Measurements from ENCODE around the gene TMPRSS4.
A peak's percentile ranks its signal among the peaks of the same experiment; 100 is the strongest.
"Not testable (repeated sequence)": the region's sequence is repeated elsewhere in the genome, so short reads cannot be mapped to it uniquely, and the experiment has no call there.

TMPRSS4 gene

DNA sequence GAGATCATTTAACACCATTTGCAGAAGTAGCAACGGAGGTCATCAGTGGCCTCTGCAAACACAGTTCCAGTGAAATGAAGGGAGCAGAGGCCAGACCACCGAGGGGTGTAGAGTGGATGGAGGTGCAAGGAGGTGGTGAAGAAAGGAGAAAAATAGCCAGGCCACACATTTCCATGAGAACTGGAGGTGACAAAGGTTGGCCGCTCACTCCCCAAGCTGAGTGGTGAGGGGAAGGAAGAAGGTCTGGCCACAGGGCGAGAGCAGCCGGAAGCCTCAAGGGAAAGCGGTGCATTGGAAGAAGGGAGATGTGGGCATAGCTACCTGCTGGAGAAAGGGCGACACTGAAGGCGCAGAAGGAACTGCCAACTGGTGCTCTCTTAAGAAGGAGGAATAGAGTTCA is 20.1 kb upstream of the TMPRSS4 start:
- no peak for ATAC-seq
- no peak for DNase-seq

DNA sequence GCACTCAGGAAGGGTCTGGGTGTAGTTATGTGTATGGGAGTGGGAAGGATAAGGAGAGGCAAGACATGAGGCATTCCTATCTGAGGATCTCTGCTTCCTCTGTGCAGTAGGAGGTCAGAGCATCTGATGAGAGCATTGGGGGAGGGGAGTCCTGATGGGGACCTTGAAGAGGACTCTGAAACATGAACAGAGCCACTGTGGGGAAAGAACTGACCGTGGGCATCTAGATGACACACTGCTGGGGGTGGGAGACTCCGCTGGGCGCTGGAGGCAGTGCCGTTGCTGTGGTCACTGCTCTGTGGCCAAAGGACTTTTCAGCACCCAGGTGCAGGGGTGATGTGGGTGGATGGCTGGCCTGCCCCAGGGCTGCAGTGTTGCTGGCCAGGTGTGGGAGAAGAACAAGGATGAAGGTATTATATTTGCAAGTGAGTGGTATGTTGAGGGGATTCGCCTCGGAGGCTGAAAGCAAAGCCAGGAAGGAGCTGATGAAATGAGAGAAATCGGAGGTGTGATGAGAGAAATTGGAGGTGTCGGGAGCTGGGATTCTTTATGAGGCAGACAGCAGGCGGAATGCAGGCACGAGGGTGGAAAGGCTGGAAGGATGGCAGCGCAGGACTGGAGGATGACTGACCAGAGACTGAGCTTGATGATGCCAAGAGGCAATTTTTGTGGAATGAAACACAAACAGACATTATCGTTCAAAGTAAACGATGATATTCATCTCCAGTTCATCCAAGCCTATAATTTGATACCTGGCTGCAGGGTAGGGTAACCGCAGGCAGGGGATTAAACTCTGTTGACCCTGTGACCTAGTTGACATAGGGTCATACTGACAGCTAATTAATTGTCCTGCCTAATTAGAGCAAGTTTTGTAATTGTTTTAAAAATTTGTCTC is 19.4 kb upstream of the TMPRSS4 start:
- no peak for DNase-seq
- no peak for ATAC-seq

DNA sequence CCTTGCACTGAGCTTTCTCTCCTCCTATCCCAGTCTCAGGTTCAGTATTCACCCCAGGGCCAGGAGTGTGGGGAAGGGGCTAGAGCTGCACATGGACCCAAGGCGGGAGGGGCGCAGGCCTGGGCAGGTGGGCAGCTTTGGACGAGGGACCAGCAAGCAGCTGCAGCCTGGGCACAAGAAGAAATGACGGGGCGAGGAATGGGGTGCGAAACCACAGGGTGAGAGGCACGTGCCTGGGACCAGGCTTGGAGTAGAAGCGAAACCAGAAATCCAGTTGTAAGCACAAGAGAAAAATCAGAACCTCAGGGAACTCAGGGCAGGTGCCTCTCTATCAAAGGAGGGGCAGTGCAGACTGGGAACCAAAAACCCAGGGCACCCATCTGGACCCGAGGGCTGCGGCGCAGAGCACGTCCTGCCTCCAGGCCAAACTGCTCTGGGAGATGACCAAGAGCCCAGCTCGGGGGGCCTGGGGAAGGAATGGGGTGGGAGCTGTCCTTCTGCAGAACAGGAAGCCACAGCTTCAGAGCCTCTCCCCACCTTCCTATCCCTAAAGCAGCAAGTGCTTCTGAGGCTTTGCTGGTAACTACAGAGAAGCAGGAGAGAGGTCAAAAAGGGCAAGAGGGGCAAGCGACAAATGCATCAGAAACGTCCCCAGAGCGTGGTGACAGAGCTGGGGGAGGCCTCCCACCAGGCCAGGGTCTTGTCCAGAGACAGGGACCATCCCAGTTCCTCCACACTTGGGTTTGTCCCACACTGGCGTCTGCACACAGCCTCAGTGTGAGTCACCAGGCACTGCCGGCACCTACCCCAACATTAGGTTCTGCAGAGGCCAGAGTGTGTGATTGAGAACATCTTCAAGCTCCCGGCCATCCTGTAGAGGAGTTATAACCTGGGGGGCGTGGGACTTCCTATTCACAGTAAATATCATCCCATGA is 18.3 kb upstream of the TMPRSS4 start:
- ATAC-seq, result no peak
- DNase-seq, result no peak

DNA sequence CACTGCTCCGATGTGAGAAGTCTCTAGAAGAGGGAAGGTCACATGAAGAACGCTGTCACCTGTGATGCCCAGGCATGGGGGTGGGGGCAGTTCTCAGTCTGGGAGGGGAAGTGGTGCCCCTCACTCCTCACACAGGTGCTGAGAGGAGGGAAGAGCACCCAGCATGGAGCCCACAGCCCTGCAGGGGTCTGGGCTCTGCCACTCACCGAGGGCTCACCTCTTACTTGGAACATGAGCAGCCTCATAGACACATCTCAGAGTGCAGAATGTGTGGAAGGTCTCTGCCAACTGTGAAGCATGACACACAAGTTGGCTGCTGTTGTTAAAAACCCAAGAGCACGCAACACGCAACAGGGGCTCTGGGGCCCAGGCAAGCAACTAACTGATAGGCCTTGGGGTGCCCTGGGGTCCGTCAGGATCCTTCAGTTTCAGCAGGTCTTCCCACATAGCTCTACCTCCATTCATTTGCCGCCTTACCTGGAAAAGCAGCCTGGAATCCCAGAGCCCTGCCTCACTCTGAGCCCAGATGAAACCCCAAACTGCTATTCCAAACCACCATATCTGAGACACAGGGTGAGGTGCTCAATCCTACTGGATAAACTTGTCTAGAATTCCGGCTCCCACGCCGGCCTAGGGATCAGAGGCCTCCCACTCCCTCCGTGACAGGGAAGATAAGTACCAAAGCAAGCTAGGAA is 17.5 kb upstream of the TMPRSS4 start:
- no peak for DNase-seq
- no peak for ATAC-seq

DNA sequence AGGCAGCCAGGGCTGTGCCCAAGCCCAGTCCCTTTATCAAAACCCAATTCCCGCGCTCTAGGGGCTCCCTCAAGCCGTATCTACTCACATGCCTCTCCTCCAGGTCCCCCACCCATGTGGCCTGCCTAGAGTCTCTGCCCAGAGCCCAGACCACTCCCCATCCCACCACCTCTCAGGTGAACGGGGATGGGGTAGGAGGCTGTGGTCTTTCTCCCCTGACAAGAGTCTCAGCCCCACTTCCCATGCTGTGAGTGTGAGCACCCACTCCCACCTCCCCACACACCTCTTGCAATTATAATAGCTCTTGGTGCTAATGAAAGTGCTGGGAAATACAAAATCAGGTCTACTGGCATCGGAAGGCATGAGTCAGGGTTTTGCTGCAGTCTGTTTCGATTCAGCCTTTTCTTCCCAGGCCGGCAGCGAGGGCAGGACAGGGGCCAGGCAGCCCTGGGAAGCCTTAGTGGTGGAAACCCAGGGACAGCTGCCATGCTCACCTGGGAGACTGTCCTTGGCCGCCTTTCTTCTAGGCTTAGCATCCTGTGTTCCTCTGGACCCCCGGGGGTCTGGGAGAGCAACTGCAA is 16.7 kb upstream of the TMPRSS4 start:
- DNase-seq, result no peak
- ATAC-seq, result no peak

DNA sequence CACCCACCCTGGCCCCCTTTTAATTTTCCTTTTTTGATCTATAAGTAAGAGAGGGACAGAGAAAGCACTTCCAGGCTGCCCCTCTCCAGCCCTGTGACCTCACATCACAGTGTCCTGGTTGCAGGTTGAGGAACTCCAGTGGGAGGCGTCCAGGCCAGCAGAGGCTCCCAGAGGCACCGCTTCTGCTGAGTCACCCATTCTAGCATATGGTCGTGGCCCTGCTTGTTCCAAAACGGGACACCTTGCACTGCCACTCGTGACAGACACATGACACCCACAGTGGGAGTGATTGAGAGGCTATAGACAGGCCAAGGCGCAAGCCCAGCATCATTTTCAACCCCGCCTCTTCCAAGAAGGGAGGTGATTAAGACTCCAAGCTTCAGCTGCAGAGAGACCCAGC is 16.0 kb upstream of the TMPRSS4 start:
- DNase-seq (no peak), ATAC-seq (no peak)

DNA sequence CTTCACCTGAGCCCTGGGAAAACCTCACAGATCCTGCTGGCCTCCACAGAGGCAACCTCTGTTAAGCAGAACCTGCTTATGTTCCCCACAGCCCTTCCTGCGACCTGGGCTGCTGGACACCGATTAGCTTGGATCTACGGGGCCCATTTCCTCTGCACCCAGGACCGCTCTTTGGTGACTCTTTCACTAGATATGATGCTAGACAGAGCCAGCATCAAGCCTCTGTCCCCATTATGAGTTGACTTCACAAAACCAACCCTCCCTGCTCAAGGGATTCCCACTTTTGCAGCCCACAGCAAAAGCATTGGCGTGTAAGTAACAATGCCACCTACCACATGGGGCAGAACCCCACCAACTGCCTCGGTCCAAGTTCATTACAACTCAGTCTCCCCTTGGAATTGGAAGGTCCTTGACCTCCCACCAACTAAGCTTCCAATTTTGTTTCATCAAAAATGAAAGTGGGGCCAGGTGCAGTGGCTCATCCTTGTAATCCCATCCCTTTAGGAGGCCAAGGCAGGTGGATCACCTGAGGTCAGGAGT is 15.2 kb upstream of the TMPRSS4 start:
- ATAC-seq (no peak), DNase-seq (no peak)

DNA sequence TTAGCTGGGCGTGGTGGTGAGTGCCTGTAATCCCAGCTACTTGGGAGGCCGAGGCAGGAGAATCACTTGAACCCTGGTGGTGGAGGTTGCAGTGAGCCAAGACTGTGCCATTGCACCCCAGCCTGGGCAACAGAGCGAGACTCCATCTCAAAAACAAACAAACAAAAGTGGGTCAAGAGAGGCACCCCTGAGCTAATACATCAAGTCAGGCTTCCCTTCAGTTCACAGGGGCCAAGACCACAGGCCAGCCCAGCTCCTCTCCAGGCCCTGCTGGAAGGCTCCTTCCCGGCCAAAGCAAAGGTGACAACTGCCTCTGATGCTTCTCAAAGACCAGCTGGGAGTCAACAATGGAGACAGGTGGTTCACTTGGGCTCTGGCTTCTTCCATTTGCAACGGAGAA is 14.7 kb upstream of the TMPRSS4 start:
- ATAC-seq, DNase-seq: not testable (repeated sequence)

DNA sequence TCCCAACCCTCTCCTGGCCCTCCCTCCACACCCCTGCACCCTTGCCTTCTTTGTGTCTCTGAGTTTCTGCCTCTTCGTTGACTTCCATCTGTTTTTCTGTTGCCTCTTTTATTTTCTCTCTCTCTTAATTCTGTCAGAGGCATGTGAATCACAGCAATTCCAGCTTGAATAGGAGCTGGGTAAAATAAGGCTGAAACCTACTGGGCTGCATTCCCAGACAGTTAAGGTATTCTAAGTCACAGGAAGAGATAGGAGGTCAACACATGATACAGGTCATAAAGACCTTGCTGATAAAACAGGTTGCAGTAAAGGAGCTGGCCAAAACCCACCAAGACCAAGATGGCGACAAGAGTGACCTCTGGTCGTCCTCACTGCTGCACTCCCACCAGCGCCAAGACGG is 14.2 kb upstream of the TMPRSS4 start:
- not testable (repeated sequence) for ATAC-seq, DNase-seq

DNA sequence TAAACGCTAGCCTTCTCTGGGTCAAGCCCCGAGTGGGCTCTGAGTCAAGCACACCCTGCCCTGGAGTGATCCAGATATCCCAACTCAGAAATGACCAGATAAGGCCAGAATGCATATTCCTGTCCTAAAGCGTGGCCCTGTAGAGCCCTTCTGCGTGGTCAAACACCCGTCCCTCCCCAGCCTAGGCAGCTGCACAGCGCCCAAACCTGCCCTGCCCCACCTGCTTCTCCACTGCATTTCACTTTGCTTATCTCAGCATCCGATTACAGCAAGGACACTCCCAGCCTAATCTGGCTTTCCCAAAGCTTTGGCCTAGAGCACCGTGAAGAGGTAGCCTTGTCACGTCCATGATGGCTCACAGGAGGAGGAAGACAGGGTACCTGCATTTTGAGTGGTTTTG is 11.9 kb upstream of the TMPRSS4 start:
- no peak for ATAC-seq
- no peak for DNase-seq

DNA sequence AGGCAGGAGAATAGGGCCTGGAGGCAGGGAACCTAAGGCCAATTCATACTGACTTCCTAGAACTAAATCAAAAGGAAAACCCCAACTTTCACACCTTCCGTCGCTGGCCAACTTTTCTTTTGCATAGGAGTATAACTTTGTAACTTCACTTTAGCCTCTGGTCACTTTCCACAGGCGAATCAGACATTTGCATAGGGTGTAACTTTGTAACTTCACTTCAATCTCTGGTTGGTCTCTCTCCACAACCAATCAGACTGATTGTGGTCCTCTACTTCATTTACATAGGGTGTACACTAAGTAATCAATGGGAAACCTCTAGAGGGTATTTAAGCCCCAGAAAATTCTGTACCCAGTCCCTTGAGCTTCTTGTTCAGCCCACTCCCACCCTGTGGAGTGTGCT is 11.5 kb upstream of the TMPRSS4 start:
- DNase-seq (no peak), ATAC-seq (no peak)

DNA sequence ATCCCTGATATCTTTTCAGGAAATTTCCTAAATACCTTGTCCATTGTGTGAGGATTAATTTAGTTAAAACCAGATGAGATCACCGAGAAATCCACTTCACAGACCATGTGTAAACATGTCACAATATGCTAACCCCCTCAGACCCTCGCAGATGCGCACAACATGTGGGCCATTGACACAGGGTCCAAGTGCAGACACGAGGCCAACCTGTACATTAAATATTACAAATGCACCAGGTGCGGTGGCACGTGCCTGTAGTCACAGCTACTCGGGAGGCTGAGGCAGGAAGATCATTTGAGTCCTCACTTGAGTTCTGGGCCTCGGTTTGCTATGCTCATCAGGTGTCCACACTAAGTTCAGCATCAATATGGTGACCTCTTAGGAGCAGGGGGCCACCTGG is 9.9 kb upstream of the TMPRSS4 start:
- ATAC-seq (no peak), DNase-seq (no peak)

DNA sequence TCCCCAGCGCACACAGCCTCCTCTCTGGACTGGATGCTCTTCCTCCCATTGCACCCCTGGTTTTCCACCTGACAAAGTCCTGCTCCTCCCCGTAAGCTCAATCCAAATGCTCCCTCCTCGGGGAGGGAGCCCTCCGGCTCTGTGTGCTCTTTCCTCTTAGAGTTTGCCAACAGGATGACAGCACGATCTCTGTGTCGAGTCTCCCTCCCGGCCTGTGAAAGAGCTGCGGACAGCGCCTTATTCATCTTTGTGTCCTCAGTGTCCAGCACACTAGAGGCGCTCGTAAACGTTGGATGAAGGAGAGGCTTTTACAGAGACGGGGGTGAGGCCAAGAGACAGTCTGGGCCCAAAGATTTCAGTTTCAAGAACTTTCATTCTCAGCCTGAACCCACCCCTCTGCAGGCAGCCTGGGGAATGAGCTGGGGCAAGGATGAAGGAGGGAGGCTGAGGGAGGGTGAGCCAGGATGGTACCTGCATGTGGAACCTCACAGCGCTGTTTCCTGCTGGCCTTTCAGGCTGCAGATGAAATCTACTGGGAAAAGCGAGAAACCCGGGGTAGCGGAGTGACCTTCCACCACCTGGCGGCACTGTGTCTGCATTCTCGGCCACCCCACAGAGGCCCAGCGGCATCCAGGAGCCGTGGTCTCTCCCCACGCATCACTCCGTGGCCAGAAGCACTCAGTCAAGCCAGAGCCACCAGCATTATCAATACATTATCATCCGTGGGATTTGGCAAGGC is 8.5 kb upstream of the TMPRSS4 start:
- peak; percentile 8 for ATAC-seq

DNA sequence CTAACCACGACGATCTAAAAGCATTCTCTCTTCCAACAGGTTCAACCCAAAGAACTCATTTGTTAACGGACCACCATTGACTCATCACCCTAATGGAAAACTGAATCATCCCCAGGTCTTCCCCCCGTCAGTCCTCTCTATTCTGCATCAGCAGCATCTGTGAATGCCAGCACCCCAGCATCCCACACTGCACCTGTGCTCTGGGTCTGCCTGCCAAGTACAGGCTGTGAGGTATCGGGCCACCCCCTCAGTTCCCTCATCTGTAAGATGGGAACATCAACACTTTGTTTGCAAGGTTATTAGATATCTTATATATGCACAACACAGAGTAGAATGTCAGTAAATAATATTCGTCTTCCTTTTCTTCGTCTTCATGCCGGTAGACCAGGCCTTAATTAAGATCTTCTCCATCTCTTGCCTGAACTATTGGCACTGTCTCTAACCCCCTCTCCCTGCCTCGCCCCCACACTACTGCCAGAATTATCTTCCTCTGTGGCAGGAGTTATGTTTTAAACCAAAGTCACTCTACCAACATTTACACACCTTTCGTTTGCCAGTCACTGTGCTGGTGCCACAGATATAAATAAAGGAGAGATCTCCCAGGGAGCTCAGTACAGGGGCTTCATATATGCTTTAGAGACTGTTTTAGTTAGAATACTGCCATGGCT is 7.8 kb upstream of the TMPRSS4 start:
- no peak for DNase-seq
- ATAC-seq, result peak; percentile 70

More for the DNA sequence above, 8.5 kb upstream of the TMPRSS4 start:
- no peak for DNase-seq

DNA sequence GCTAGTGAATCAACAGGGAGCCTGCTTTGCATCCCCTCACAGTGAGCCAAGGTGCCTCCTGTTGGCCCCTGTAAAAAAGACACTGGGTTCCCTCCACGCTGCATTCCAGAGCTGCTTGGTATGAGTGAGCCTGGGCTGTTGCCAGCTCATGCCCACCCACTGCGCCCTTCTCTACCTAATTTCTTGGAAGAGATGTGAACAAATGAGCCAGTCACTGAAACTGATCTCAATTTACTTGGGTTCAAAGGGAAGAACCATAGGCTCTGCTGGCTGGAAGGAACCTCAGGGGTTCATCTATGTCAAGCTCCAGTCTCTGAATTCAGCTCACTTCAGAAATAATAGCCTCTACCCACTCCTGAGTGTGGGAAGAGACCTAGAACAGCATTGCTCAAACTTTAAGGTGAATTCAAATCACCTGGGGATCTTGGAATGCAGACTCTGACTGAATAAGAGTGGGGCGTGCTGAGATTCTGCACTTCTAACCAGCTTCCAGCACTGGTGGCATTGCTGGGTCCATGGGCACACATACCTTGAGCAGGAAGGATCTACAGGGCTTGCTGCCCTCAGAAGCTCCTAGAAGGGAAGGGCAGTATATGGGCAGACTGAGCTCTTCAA is 5.4 kb upstream of the TMPRSS4 start:
- ATAC-seq (no peak), DNase-seq (no peak)

DNA sequence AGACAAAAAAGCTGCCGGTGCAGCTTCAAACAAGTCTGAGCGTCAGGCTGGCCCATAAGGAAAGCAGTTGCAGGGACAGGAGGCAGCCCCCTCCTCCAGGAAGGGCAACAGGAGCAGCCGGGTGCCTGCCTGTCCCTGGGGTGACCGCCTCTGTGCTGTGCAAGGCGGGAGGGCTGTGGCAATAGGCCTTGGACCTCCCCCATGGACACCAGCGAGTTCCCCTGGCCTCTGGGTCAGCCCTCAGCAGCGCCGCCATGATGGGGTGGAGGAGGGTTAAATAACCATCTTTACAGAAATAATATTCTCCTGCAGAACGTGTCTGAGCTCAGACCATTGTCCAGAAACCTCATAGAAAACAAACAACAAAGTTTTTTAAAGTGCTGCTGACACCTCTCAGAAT is 3.3 kb upstream of the TMPRSS4 start:
- ATAC-seq, result no peak

DNA sequence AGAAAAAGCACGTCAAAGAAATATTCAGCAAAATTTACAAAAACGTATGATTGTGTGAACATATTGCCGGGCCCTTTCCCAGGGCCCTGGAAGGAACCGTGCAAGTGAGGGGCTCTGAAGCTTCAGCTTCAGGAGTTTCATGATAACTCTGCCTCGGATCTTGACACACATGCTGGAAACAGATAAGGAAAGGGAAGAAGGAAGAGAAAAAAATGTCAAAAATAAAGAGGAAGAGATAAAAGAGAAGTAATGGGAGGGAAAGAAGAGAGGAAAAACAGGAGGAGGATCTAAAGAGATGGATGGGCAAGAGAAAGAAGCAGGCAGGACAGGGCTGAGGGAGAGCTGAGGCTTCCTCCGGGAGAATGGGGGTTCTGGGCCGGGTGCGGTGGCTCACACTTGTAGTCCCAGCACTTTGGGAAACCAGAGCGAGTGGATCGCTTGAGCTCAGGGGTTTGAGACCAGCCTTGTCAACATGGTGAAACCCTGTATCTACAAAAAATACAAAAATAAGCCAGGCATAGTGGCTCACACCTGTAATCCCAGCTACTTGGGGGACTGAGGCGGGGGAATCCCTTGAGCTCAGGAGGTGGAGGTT is 2.7 kb upstream of the TMPRSS4 start:
- DNase-seq (no peak), ATAC-seq (no peak)

More for the DNA sequence above, 3.3 kb upstream of the TMPRSS4 start:
- no peak for DNase-seq

DNA sequence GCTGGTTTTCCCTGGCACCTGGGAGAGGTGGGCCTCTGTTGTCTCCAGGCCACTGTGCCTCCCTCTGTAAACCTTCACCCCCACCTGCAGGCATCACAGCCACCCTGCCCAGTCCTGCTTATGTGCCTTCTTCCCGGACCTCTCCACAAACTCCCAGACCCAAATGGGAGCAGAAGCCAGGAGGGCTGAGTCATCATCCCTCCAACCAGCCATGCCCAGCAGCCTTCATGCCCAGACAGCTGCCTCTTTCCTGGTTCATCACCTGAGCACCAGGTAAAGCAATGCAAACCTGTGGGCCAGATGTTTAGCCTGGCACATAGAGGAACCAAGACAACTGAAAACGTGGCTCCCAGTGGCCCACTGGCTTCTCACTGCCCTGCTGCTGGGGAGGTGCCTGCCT is 2.1 kb upstream of the TMPRSS4 start:
- no peak for DNase-seq
- ATAC-seq, result no peak

DNA sequence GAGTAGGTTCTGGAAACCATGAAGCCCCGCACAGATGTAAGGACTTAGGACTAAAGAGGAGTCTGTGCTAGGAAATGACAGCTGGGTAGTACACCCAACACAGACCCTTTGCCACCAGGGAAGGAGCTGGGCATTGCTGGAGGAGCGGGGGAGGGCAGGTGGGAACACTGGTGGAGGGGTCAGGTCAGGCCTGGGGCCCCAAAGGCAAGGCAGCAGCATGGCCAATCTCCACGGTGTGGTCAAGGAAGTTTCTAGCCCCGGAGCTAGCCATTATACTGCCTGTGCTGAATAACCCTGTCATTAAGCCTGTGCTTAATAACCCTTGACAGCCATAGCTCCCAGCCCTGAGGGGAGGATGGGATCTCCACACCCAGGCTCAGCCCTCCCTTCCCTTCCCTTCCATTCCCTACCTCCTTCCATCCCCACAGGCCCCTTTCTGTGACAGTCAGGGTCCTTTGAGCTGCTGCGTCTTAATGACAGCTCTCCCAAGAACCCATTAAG is 2.1 kb downstream of the TMPRSS4 start:
- ATAC-seq, result no peak
- DNase-seq, result no peak

All from stimulated activated naive CD8-positive, alpha-beta T cell treated with anti-CD3 and anti-CD28 coated beads, Interleukin-15, Interleukin-2, amounts not matched to agents 100 U/mL and 50 U/mL, for 24 hours (primary cell).